ENCODE results near the gene PRSS12.
"Not testable (repeated sequence)": the region's sequence is repeated elsewhere in the genome, so short reads cannot be mapped to it uniquely, and the experiment has no call there.

DNA sequence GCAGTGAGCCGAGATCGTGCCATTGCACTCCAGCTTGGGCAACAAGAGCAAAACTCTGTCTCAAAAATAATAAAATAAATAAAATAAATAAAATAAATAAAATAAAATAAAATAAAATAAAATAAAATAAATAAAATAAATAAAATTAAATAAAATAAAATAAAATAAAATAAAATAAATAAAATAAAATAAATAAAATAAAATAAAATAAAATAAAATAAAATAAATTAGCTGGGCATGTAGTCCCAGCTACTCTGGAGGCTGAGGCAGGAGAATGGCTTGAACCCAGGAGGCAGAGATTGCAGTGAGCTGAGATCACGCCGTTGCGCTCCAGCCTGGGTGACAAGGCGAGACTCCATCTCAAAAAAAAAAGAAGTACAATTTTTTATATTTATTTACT is 53.2 kb downstream of the PRSS12 start:
- TF ChIP-seq POLR2AphosphoS5 (IDR thresholded peaks at IDR 0.05; ENCODE audit: insufficient read depth, low read depth, low read length); JUN (IDR thresholded peaks at IDR 0.05; ENCODE audit: borderline replicate concordance, insufficient read depth, insufficient read length, low read depth); EZH2 (IDR thresholded peaks at IDR 0.05; ENCODE audit: borderline replicate concordance, low read depth, low read length, severe bottlenecking); POLR2A (IDR thresholded peaks at IDR 0.05; ENCODE audit: low read depth, low read length): not testable (repeated sequence)
- TF ChIP-seq, protein P1, sequence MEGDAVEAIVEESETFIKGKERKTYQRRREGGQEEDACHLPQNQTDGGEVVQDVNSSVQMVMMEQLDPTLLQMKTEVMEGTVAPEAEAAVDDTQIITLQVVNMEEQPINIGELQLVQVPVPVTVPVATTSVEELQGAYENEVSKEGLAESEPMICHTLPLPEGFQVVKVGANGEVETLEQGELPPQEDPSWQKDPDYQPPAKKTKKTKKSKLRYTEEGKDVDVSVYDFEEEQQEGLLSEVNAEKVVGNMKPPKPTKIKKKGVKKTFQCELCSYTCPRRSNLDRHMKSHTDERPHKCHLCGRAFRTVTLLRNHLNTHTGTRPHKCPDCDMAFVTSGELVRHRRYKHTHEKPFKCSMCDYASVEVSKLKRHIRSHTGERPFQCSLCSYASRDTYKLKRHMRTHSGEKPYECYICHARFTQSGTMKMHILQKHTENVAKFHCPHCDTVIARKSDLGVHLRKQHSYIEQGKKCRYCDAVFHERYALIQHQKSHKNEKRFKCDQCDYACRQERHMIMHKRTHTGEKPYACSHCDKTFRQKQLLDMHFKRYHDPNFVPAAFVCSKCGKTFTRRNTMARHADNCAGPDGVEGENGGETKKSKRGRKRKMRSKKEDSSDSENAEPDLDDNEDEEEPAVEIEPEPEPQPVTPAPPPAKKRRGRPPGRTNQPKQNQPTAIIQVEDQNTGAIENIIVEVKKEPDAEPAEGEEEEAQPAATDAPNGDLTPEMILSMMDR (IDR thresholded peaks at IDR 0.05; ENCODE audit: extremely low read depth in 1 of 2, insufficient read depth in 1 of 2, low read depth in 1 of 2, low read length in 2 of 2) = not testable (repeated sequence)

Data from endothelial cell of umbilical vein (primary cell).